Smooth muscle cell (in vitro differentiated cells): Measurements from ENCODE around the gene MYO7B. TPM values are rescaled to one million over a fixed set of nuclear protein-coding genes. Genes with fewer than 3 reads are reported as not detected.

ENCODE experiments used
- DNase-seq: peaks from one replicate; lab custom pipeline; 2025; ENCODE audit not compliant: unreplicated experiment; lab: John Stamatoyannopoulos, UW
- H2AFZ ChIP-seq: fragments of 200-600 bp; sonication (generic); 2 replicates; pipeline ENCODE4 v1.6.0; 2016; ENCODE audit warnings: antibody characterized with exemption, low read depth, mild to moderate bottlenecking
- H3F3A ChIP-seq: fragments of 200-600 bp; sonication (generic); 2 replicates; pipeline ENCODE4 v1.6.0; 2017; ENCODE audit warnings: antibody characterized with exemption, low read depth
- H3K27ac ChIP-seq: fragments of 200-600 bp; sonication (generic); 2 replicates; pipeline ENCODE4 v1.5.1; 2016; ENCODE audit warnings: low read depth, mild to moderate bottlenecking
- H3K27me3 ChIP-seq: fragments of 200-600 bp; sonication (generic); 2 replicates; pipeline ENCODE4 v1.6.1; 2016; ENCODE audit warnings: low read depth, mild to moderate bottlenecking
- H3K36me3 ChIP-seq: fragments of 200-600 bp; sonication (generic); 2 replicates; pipeline ENCODE4 v1.5.1; 2016; ENCODE audit warnings: low read depth
- H3K4me1 ChIP-seq: fragments of 200-600 bp; sonication (generic); 2 replicates; pipeline ENCODE4 v1.5.1; 2016; ENCODE audit warnings: low read depth
- H3K4me2 ChIP-seq: fragments of 200-600 bp; sonication (generic); 2 replicates; pipeline ENCODE4 v1.6.0; 2016; ENCODE audit warnings: mild to moderate bottlenecking
- H3K4me3 ChIP-seq: fragments of 200-600 bp; sonication (generic); 2 replicates; pipeline ENCODE4 v1.5.1; 2016; ENCODE audit warnings: mild to moderate bottlenecking
- H3K79me2 ChIP-seq: fragments of 200-600 bp; sonication (generic); 2 replicates; pipeline ENCODE4 v1.6.0; 2016; ENCODE audit warnings: low read depth, mild to moderate bottlenecking
- H3K9ac ChIP-seq: fragments of 200-600 bp; sonication (generic); 2 replicates; pipeline ENCODE4 v1.6.0; 2016; ENCODE audit warnings: low read depth
- H3K9me3 ChIP-seq: fragments of 200-600 bp; sonication (generic); replicated peaks from 2 replicates; pipeline ENCODE4 v1.5.1; 2016; ENCODE audit warnings: low read depth
- H4K20me1 ChIP-seq: fragments of 200-600 bp; sonication (generic); 2 replicates; pipeline ENCODE4 v1.6.0; 2016; ENCODE audit warnings: low read depth
- CTCF ChIP-seq: fragments of 200-600 bp; sonication (generic); IDR thresholded peaks from 2 replicates; pipeline ENCODE4 v1.5.1; 2017; ENCODE audit warnings: borderline replicate concordance, mild to moderate bottlenecking, antibody characterized with exemption; ENCODE audit not compliant: insufficient read depth, poor library complexity, severe bottlenecking
- WGBS: methylation state at CpG from one replicate; pipeline ENCODE4 v1.1.7; 2016; ENCODE audit warnings: low lambda C conversion rate; 5-methylcytosine and 5-hydroxymethylcytosine counted together
- polyA plus RNA-seq: library from polyadenylated mRNA; unstranded; fragments of >200 nt; fragmentation: Nextera tagmentation; extraction: Ambion mirVana; gene quantifications from 2 replicates; pipeline ENCODE4 v1.2.1, GENCODE V29; 2016
- total RNA-seq: library from RNA; depleted of rRNA; stranded (reverse); fragments of >200 nt; gene quantifications from 2 replicates; pipeline ENCODE4 v1.2.3, GENCODE V29; 2014

MYO7B gene
- total and polyA plus RNA-seq, 2 experiments from 2014 or later = 0.09 to 0.35 TPM

- Histone ChIP-seq H3K4me2 (no peak overlapping the region), H3K4me3 (no peak overlapping the region), H3K27ac (no peak overlapping the region), H3K79me2 (no peaks in the 10 kb centered on the region), H3K27me3 (no peaks in the 10 kb centered on the region), H3F3A (no peaks in the 10 kb centered on the region), H3K9ac (no peak overlapping the region), H3K4me1 (no peaks in the 10 kb centered on the region), H2AFZ (no peak overlapping the region), H3K9me3 (no peaks in the 10 kb centered on the region), H4K20me1 (no peaks in the 10 kb centered on the region), H3K36me3 (no peaks in the 10 kb centered on the region)
- 82% methylated on average over 4 of the region's 4 CpGs for WGBS
- DNase-seq = no peak
- TF ChIP-seq CTCF = no peak
These were observed 45.5 kb downstream of the MYO7B start for GRCh38 chr2:127581050-127581345.

- 94% methylated on average over 21 of the region's 21 CpGs for WGBS
These were observed 46.3 kb downstream of the MYO7B start for GRCh38 chr2:127581516-127582490.

GRCh38 chr2:127582863-127583861 lies 47.7 kb downstream of the MYO7B start:
- Histone ChIP-seq H4K20me1 (no peaks in the 10 kb centered on the region), H3K27me3 (no peaks in the 10 kb centered on the region), H3K4me1 (no peaks in the 10 kb centered on the region), H3K9me3 (no peaks in the 10 kb centered on the region), H3K4me2 (no peak overlapping the region), H3K27ac (no peak overlapping the region), H3K36me3 (no peaks in the 10 kb centered on the region), H3F3A (no peaks in the 10 kb centered on the region), H3K4me3 (no peak overlapping the region), H3K79me2 (no peaks in the 10 kb centered on the region), H2AFZ (no peak overlapping the region), H3K9ac (no peak overlapping the region)
- 84% methylated on average over 15 of the region's 15 CpGs for WGBS
- no peak for TF ChIP-seq CTCF
- DNase-seq = no peak

More at GRCh38 chr2:127581516-127582490, 46.3 kb downstream of the MYO7B start:
- Histone ChIP-seq H3K4me3 (no peak overlapping the region), H3K27ac (no peak overlapping the region), H3K27me3 (no peaks in the 10 kb centered on the region), H3K4me1 (no peaks in the 10 kb centered on the region), H2AFZ (no peak overlapping the region), H3F3A (no peaks in the 10 kb centered on the region), H3K79me2 (no peaks in the 10 kb centered on the region), H3K36me3 (no peaks in the 10 kb centered on the region), H3K4me2 (no peak overlapping the region), H3K9me3 (no peaks in the 10 kb centered on the region), H4K20me1 (no peaks in the 10 kb centered on the region), H3K9ac (no peak overlapping the region)
- DNase-seq = no peak
- no peak for TF ChIP-seq CTCF
